GM13977 (cell line): ENCODE measurements around the gene UTS2R.
"Not testable (repeated sequence)": the region's sequence is repeated elsewhere in the genome, so short reads cannot be mapped to it uniquely, and the experiment has no call there.

ENCODE experiments used
- DNase-seq: peaks from one replicate; pipeline ENCODE4 v3.0.0; 2012; ENCODE audit warnings: low spot score
- in situ Hi-C: fragments of 300-500 bp; cut with MboI; formaldehyde crosslinking; loops from one replicate; pipeline ENCODE4 v1.12.0; 2022; ENCODE audit warnings: low sequenced_read_pairs, low pct_unique_long_range_greater_than_20kb, mixed read lengths, inconsistent platforms; ENCODE audit not compliant: unreplicated experiment
- TF ChIP-seq, protein P1 (sequence below): IDR thresholded peaks from 2 replicates; pipeline ENCODE4 v1.5.1; 2012; ENCODE audit warnings: mild to moderate bottlenecking, control low read depth; ENCODE audit not compliant: insufficient read depth; ENCODE audit errors: extremely low read depth, missing control alignments

UTS2R gene

DNA sequence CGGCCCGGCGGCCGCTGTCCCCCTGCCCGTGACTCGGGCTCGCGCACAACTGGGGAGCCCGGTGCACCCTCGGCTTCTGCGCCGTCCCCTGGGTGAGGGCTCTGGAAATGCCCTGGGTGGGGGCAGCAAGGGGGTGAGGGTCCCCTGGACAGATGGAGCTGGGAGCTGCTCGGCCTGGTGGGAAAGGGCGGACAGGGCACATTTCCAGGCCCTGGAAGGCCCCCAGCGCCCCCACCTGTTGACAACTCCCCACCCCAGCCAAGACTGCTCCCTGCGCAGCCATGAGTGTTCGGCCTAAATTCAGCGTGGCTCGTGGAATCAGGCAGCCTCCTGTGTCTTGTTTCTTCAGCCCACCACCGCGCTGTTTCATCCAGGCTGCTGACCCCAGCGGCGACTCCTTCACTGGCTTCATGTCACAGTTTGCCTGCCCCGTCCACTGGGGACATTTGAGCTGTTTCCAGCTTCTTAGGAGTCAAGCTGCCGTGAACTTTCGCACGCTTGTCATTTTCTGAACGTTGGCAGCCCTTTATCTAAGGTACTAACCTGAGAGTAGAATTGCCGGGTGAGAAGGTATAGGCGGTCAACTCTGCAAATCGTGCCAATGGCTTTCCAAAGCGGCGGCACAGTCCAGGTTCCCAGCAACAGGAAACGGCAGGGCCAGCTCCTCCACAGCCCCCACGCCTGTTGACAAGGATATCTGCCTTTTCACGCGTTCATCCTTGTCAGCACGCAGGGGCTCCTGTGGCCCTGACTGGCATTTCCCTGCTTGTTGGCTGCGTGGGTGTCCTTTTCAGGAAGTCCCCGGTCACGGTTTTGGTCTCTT lies 895 bp downstream of the UTS2R start:
- in situ Hi-C loops = no loop called here
- TF ChIP-seq, protein P1, sequence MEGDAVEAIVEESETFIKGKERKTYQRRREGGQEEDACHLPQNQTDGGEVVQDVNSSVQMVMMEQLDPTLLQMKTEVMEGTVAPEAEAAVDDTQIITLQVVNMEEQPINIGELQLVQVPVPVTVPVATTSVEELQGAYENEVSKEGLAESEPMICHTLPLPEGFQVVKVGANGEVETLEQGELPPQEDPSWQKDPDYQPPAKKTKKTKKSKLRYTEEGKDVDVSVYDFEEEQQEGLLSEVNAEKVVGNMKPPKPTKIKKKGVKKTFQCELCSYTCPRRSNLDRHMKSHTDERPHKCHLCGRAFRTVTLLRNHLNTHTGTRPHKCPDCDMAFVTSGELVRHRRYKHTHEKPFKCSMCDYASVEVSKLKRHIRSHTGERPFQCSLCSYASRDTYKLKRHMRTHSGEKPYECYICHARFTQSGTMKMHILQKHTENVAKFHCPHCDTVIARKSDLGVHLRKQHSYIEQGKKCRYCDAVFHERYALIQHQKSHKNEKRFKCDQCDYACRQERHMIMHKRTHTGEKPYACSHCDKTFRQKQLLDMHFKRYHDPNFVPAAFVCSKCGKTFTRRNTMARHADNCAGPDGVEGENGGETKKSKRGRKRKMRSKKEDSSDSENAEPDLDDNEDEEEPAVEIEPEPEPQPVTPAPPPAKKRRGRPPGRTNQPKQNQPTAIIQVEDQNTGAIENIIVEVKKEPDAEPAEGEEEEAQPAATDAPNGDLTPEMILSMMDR = peak; percentile 11
- no peak for DNase-seq

- in situ Hi-C loops, DNase-seq: not testable (repeated sequence)
Measured at GRCh38 chr17:82373072-82373452, 1.5 kb downstream of the UTS2R start.

DNA sequence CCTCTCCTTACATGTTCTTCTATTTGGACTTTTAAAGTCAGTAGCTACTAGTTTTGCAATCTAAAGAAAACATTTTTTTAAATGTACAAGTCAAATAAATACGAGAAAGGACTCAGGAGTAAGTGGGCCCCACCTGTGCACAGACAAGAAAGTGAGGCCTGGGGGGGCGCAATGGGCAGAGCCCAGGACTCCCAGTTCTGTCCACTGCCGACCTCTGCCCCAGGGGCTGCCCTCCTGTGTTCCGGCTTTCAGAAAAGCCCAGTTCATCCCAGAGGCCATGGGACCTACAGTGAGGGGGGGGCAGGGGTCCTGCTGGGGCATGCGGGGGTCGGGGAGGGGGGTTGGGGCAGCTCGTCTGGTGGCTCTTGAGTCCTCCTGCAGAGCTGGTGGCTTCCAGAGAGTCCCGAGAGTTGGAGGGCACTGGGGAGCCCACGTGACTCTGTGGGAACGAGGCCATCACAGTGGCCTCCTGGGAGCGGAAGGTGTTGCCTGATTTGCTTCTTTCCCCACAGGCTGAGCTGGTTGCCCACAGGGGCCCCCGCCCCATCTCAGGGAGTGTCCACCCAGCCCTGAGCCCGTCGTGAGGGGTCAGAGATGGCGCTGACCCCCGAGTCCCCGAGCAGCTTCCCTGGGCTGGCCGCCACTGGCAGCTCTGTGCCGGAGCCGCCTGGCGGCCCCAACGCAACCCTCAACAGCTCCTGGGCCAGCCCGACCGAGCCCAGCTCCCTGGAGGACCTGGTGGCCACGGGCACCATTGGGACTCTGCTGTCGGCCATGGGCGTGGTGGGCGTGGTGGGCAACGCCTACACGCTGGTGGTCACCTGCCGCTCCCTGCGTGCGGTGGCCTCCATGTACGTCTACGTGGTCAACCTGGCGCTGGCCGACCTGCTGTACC lies 2.4 kb downstream of the UTS2R start:
- in situ Hi-C loops = no loop called here
- DNase-seq = no peak
- TF ChIP-seq, protein P1 = no peak

GRCh38 chr17:82374626-82375331 lies 3.2 kb downstream of the UTS2R start:
- TF ChIP-seq, protein P1 = no peak
- no peak for DNase-seq
- in situ Hi-C loops = no loop called here

GRCh38 chr17:82375359-82376041 lies 3.9 kb downstream of the UTS2R start:
- TF ChIP-seq, protein P1 = no peak
- no peak for DNase-seq
- in situ Hi-C loops = no loop called here

DNA sequence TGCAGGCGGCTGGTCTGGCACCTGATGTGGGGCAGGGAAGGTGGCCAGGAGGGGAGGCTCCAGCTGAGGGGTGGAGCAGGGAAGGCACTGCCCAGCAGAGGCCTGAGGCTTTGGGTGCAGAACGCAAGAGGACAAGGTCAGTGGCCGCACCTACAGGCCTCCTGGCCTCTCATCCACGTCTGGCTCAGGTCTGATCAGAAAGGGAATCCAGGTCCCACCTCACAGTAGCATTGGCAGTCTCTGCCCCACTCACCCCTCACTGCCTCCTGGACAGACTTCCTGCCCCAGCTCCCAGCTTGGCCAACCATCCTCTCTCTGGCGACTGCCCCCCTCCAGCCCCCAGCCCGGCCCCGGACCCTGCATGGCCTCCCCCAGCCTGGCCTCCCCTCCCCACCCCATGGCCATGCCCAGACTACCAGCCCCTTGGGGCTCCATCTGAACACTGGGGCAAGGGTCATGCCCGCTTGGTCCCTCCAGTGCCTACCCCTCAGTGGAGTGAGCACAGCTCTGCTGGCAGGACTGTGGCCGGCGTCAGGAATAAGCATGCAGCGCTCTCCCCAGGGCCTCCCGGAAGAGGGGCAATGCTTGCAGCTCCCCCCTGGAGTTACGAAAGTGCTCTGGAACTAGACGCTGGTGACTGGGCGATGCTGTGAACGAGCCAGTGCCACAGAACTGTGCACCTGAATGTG lies 4.6 kb downstream of the UTS2R start:
- in situ Hi-C loops = no loop called here
- TF ChIP-seq, protein P1 = no peak
- no peak for DNase-seq

DNA sequence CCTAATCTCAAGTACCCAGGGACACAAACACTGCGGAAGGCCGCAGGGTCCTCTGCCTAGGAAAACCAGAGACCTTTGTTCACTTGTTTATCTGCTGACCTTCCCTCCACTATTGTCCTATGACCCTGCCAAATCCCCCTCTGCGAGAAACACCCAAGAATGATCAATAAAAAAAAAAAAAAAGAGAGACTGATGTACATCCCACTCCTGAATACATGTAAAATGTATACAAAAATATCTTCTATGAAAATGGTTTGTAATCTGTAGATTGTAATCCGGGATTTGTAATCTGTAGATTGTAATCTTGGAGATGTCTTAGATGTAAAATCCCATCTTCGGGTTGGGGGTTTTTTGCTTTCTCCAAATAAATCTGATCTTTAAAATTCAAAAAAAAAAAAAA lies 5.7 kb downstream of the UTS2R start:
- in situ Hi-C loops = not testable (repeated sequence)

More for the DNA sequence above, 5.7 kb downstream of the UTS2R start:
- DNase-seq = not testable (repeated sequence)
